DOHH2 (cell line): ENCODE measurements around the gene VPS26B.

Source experiments
- EZH2phosphoT487 ChIP-seq: fragments of 200-600 bp; sonication (generic); IDR thresholded peaks from 2 replicates; pipeline ENCODE4 v1.6.1; 2017; ENCODE audit warnings: borderline replicate concordance, mild to moderate bottlenecking, antibody characterized with exemption, low read length, moderate library complexity, mixed read lengths
- TF ChIP-seq, protein P1 (sequence below): fragments of 200-600 bp; sonication (generic); IDR thresholded peaks from one replicate; pipeline ENCODE4 v1.5.1; 2014; ENCODE audit warnings: antibody characterized with exemption, mild to moderate bottlenecking, low read depth, low read length; ENCODE audit not compliant: poor library complexity, severe bottlenecking

DNA sequence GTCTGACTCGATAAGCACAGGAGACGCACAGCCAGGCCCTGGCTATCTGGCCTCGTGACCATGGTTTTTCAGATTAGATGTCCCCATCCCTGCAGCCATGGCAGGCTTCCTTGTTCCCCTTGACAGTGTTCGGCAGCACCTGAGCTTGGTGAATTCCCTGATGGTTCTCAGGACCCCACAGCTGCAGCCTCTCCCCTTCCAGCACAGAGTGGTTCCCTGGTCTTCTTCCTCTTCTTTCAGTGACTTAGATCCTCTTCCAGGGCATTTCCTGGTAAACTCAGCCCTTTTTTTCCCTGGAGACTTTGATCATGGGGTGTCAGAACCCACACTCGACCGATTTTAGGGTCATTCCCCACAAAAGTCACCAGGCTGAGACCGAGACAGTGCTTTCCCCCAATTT, 66.2 kb downstream of the VPS26B start:
- TF ChIP-seq, protein P1, sequence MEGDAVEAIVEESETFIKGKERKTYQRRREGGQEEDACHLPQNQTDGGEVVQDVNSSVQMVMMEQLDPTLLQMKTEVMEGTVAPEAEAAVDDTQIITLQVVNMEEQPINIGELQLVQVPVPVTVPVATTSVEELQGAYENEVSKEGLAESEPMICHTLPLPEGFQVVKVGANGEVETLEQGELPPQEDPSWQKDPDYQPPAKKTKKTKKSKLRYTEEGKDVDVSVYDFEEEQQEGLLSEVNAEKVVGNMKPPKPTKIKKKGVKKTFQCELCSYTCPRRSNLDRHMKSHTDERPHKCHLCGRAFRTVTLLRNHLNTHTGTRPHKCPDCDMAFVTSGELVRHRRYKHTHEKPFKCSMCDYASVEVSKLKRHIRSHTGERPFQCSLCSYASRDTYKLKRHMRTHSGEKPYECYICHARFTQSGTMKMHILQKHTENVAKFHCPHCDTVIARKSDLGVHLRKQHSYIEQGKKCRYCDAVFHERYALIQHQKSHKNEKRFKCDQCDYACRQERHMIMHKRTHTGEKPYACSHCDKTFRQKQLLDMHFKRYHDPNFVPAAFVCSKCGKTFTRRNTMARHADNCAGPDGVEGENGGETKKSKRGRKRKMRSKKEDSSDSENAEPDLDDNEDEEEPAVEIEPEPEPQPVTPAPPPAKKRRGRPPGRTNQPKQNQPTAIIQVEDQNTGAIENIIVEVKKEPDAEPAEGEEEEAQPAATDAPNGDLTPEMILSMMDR, result no peak
- no peak for TF ChIP-seq EZH2phosphoT487
